Activated CD8-positive, alpha-beta memory T cell treated with anti-CD3 and anti-CD28 coated beads, Interleukin-2, amount 50 U/mL, for 1 hour (primary cell): Measurements from ENCODE around the gene GHR.
"Not testable (repeated sequence)": the region's sequence is repeated elsewhere in the genome, so short reads cannot be mapped to it uniquely, and the experiment has no call there.

ENCODE experiments used
- DNase-seq: peaks from one replicate; pipeline ENCODE4 v3.0.0-alpha.2; 2020; ENCODE audit errors: extremely low read depth

The GHR gene

GRCh38 chr5:42569953-42570548 lies 146.8 kb downstream of the GHR start:
- DNase-seq = no peak

- no peak for DNase-seq
Measured at GRCh38 chr5:42570966-42571960, 148.0 kb downstream of the GHR start.

- no peak for DNase-seq
Measured at GRCh38 chr5:42572313-42572712, 149.1 kb downstream of the GHR start.

- DNase-seq = no peak
Measured at GRCh38 chr5:42573386-42573785, 150.1 kb downstream of the GHR start.

- DNase-seq = not testable (repeated sequence)
Measured at GRCh38 chr5:42575914-42576313, 152.7 kb downstream of the GHR start.

- DNase-seq = not testable (repeated sequence)
Measured at GRCh38 chr5:42578901-42579300, 155.7 kb downstream of the GHR start.

GRCh38 chr5:42579320-42579719 lies 156.1 kb downstream of the GHR start:
- no peak for DNase-seq

GRCh38 chr5:42581845-42582244 lies 158.6 kb downstream of the GHR start:
- no peak for DNase-seq

- DNase-seq = no peak
Measured at GRCh38 chr5:42582723-42583122, 159.5 kb downstream of the GHR start.

- DNase-seq = no peak
Measured at GRCh38 chr5:42583322-42583721, 160.1 kb downstream of the GHR start.

GRCh38 chr5:42586625-42587024 lies 163.4 kb downstream of the GHR start:
- no peak for DNase-seq

- DNase-seq = no peak
Measured at GRCh38 chr5:42587096-42587723, 164.0 kb downstream of the GHR start.

GRCh38 chr5:42590566-42590965 lies 167.3 kb downstream of the GHR start:
- DNase-seq = no peak

- DNase-seq = no peak
Measured at GRCh38 chr5:42591015-42591414, 167.8 kb downstream of the GHR start.

- no peak for DNase-seq
Measured at GRCh38 chr5:42592401-42593140, 169.3 kb downstream of the GHR start.

- no peak for DNase-seq
Measured at GRCh38 chr5:42593591-42593990, 170.4 kb downstream of the GHR start.

GRCh38 chr5:42595597-42595996 lies 172.4 kb downstream of the GHR start:
- DNase-seq = no peak

- DNase-seq = no peak
Measured at GRCh38 chr5:42596817-42597216, 173.6 kb downstream of the GHR start.

- no peak for DNase-seq
Measured at GRCh38 chr5:42597318-42597937, 174.2 kb downstream of the GHR start.

GRCh38 chr5:42598311-42598710 lies 175.1 kb downstream of the GHR start:
- DNase-seq = no peak

- DNase-seq = no peak
Measured at GRCh38 chr5:42599106-42599505, 175.9 kb downstream of the GHR start.
